SK-N-SH (cell line): ENCODE measurements around the gene EP300. TPM values are rescaled to one million over a fixed set of nuclear protein-coding genes. Genes with fewer than 3 reads are reported as not detected.

Experiments used
- CTCF ChIA-PET: fragments of 300-600, 350-600 bp; formaldehyde crosslinking; extraction: SDS; loops from one replicate; lab custom pipeline; 2021; lab: Yijun Ruan, JAX
- POLR2A ChIA-PET: fragments of 350-600 bp; sonication (Branson Sonifier 250); formaldehyde crosslinking; extraction: SDS; loops from one replicate; lab custom pipeline; 2020; ENCODE audit warnings: antibody characterized with exemption, inconsistent platforms; lab: Yijun Ruan, JAX
- DNase-seq: peaks from one replicate; pipeline ENCODE4 v3.0.0; 2012
- H2AFZ ChIP-seq: fragments of 200-600 bp; sonication (generic); 2 replicates; pipeline ENCODE4 v1.8.1; 2016; ENCODE audit warnings: antibody characterized with exemption, mild to moderate bottlenecking, low read depth
- H3F3A ChIP-seq: fragments of 200-600 bp; sonication (generic); replicated peaks from 2 replicates; pipeline ENCODE3; 2016; ENCODE audit warnings: antibody characterized with exemption, mild to moderate bottlenecking; ENCODE audit not compliant: insufficient read depth
- H3K27ac ChIP-seq, 2 experiments: fragments of 200-500 bp in 1 of 2; fragments of 200-600 bp in 1 of 2; sonication (Bioruptor generic) in 1 of 2; sonication (generic), shearing (Covaris generic) in 1 of 2; 2 replicates each; pipeline versions ENCODE4 v1.5.1 to v1.6.1; 2014 to 2016; ENCODE audit warnings: low read depth in 2 of 2, inconsistent platforms in 1 of 2, low read length in 1 of 2, mild to moderate bottlenecking in 1 of 2, mixed read lengths in 1 of 2
- H3K27me3 ChIP-seq: fragments of 200-600 bp; sonication (generic), shearing (Covaris generic); 2 replicates; pipeline ENCODE4 v1.6.1; 2016; ENCODE audit warnings: mixed run types; ENCODE audit not compliant: insufficient read depth
- H3K36me3 ChIP-seq, 2 experiments: fragments of 200-500 bp in 1 of 2; fragments of 200-600 bp in 1 of 2; sonication (Bioruptor generic) in 1 of 2; sonication (generic) in 1 of 2; replicated peaks in 1 of 2; 2 replicates each; pipeline versions ENCODE3 to v1.5.1; 2014 to 2016; ENCODE audit warnings: low read length in 1 of 2, mild to moderate bottlenecking in 1 of 2; ENCODE audit not compliant: insufficient read depth in 2 of 2, control insufficient read depth in 1 of 2
- H3K4me1 ChIP-seq, 2 experiments: fragments of 200-500 bp in 1 of 2; fragments of 200-600 bp in 1 of 2; sonication (Bioruptor generic) in 1 of 2; sonication (generic), shearing (Covaris generic) in 1 of 2; 2 replicates each; pipeline versions ENCODE4 v1.5.1 to v1.6.1; 2014 to 2016; ENCODE audit warnings: low read depth in 1 of 2, low read length in 1 of 2, mixed run types in 1 of 2; ENCODE audit not compliant: insufficient read depth in 2 of 2, control insufficient read depth in 1 of 2
- H3K4me2 ChIP-seq: fragments of 200-600 bp; sonication (generic), shearing (Covaris generic); 2 replicates; pipeline ENCODE4 v1.6.1; 2017; ENCODE audit warnings: mixed run types
- H3K4me3 ChIP-seq, 2 experiments: fragments of 200-500 bp in 1 of 2; fragments of 200-600 bp in 1 of 2; sonication (Bioruptor generic) in 1 of 2; sonication (generic), shearing (Covaris generic) in 1 of 2; 2 replicates each; pipeline versions ENCODE4 v1.5.1 to v1.8.1; 2014 to 2016; ENCODE audit warnings: low read depth in 2 of 2, inconsistent platforms in 1 of 2, low read length in 1 of 2, mild to moderate bottlenecking in 1 of 2, mixed read lengths in 1 of 2, moderate library complexity in 1 of 2
- H3K79me2 ChIP-seq: fragments of 200-600 bp; sonication (generic); 2 replicates; pipeline ENCODE4 v1.8.1; 2017; ENCODE audit warnings: mild to moderate bottlenecking; ENCODE audit not compliant: insufficient read depth
- H3K9ac ChIP-seq: fragments of 200-600 bp; sonication (generic); 2 replicates; pipeline ENCODE4 v1.6.1; 2017; ENCODE audit warnings: mixed run types
- H3K9me2 ChIP-seq: fragments of 200-600 bp; sonication (generic); 2 replicates; pipeline ENCODE4 v1.6.1; 2017; ENCODE audit warnings: mixed run types
- H3K9me3 ChIP-seq: fragments of 200-600 bp; sonication (generic); 2 replicates; pipeline ENCODE4 v1.6.1; 2017; ENCODE audit warnings: mixed run types, mild to moderate bottlenecking, moderate library complexity
- H4K20me1 ChIP-seq: fragments of 200-600 bp; sonication (generic); 2 replicates; pipeline ENCODE4 v1.6.1; 2017; ENCODE audit warnings: mild to moderate bottlenecking, mixed run types; ENCODE audit not compliant: insufficient read depth
- EP300 ChIP-seq, 2 experiments: IDR thresholded peaks; 2 replicates each; pipeline versions ENCODE4 v1.4.0 to v1.6.1; 2012; ENCODE audit warnings: borderline replicate concordance in 1 of 2, low read depth in 1 of 2, low read length in 1 of 2
- EZH2phosphoT487 ChIP-seq: fragments of 200-600 bp; sonication (generic); IDR thresholded peaks from 2 replicates; pipeline ENCODE4 v1.6.1; 2017; ENCODE audit warnings: low read depth, mixed run types, mild to moderate bottlenecking, antibody characterized with exemption, moderate library complexity, borderline replicate concordance
- GABPA ChIP-seq: IDR thresholded peaks from 2 replicates; pipeline ENCODE4 v1.4.0; 2012; ENCODE audit warnings: low read depth, mild to moderate bottlenecking
- MEF2A ChIP-seq: IDR thresholded peaks from 2 replicates; pipeline ENCODE4 v1.4.0; 2012; ENCODE audit warnings: low read depth, borderline replicate concordance
- MXI1 ChIP-seq: IDR thresholded peaks from 2 replicates; pipeline ENCODE4 v1.6.1; 2012; ENCODE audit warnings: mild to moderate bottlenecking, low read depth, low read length, improper control_type of control experiment
- POLR2AphosphoS5 ChIP-seq: IDR thresholded peaks from 2 replicates; pipeline ENCODE4 v1.6.1; 2012; ENCODE audit warnings: low read depth, low read length
- RAD21 ChIP-seq: IDR thresholded peaks from 2 replicates; pipeline ENCODE4 v1.6.1; 2012; ENCODE audit warnings: mild to moderate bottlenecking, low read length
- RCOR1 ChIP-seq: fragments of 150-350 bp; IDR thresholded peaks from 2 replicates; pipeline ENCODE4 v1.6.1; 2017; ENCODE audit warnings: antibody characterized with exemption, low read length
- RFX5 ChIP-seq: IDR thresholded peaks from 2 replicates; pipeline ENCODE4 v1.6.1; 2012; ENCODE audit warnings: mild to moderate bottlenecking, improper control_type of control experiment, low read length
- RXRA ChIP-seq: IDR thresholded peaks from 2 replicates; pipeline ENCODE4 v1.4.0; 2012; ENCODE audit warnings: low read depth, mild to moderate bottlenecking, borderline replicate concordance
- SMC3 ChIP-seq: IDR thresholded peaks from 2 replicates; pipeline ENCODE4 v1.6.1; 2012; ENCODE audit warnings: low read depth, low read length, improper control_type of control experiment
- TAF1 ChIP-seq: IDR thresholded peaks from 2 replicates; pipeline ENCODE4 v1.6.1; 2012; ENCODE audit warnings: low read depth, mild to moderate bottlenecking, low read length, moderate library complexity, borderline replicate concordance
- TCF12 ChIP-seq: IDR thresholded peaks from 2 replicates; pipeline ENCODE4 v1.4.0; 2012
- WGBS: methylation state at CpG from one replicate; pipeline ENCODE4 v1.1.6; 2017; ENCODE audit warnings: low lambda C conversion rate; 5-methylcytosine and 5-hydroxymethylcytosine counted together
- polyA plus RNA-seq, 3 experiments: library from polyadenylated mRNA; depleted of rRNA; stranded (reverse); fragments of >200 nt; gene quantifications; 2 replicates each; pipeline ENCODE4 v1.2.3, GENCODE V29; 2012
- TF ChIP-seq, protein P1 (sequence below): IDR thresholded peaks from 2 replicates; pipeline ENCODE4 v1.4.0; 2012; ENCODE audit warnings: low read depth, borderline replicate concordance
- TF ChIP-seq, protein P2 (sequence below): IDR thresholded peaks from 2 replicates; pipeline ENCODE4 v1.4.0; 2012; ENCODE audit warnings: low read depth, borderline replicate concordance
- TF ChIP-seq, protein P3 (sequence below): fragments of 150-350 bp; IDR thresholded peaks from 2 replicates; pipeline ENCODE4 v1.6.1; 2017; ENCODE audit warnings: antibody characterized with exemption, low read length, low read depth, borderline replicate concordance
- TF ChIP-seq, protein P4 (sequence below): IDR thresholded peaks from 2 replicates; pipeline ENCODE4 v1.4.0; 2012; ENCODE audit warnings: low read depth

The EP300 gene
- polyA plus RNA-seq, 1 of the 3 experiments (the other 2 are of a cell fraction) = 7.1 TPM

GRCh38 chr22:41175546-41175945 lies 83.2 kb downstream of the EP300 start:
- peaks cover 17 to 53% of the 10 kb centered on the region in 2 experiments for H3K36me3 ChIP-seq
- peak; percentile 5 for DNase-seq
- H3K4me2 ChIP-seq = no peak overlapping the region
- CTCF ChIA-PET = interaction anchor here (1.0 kb wide), 1 partner anchor 15 kb away, joined by 5 read pairs; no protein-coding TSS in a partner anchor
- peak overlapping the region in 1 of 2 experiments; percentile 60; a peak in 1 of 4 replicates for H3K27ac ChIP-seq
- WGBS = 83% methylated on average over 2 of the region's 2 CpGs
- no peaks in the 10 kb centered on the region for H3K9me3 ChIP-seq
- H2AFZ ChIP-seq = no peak overlapping the region
- H3K9ac ChIP-seq = no peak overlapping the region
- H3K4me3 ChIP-seq = no peak overlapping the region
- H4K20me1 ChIP-seq = no peaks in the 10 kb centered on the region
- TF ChIP-seq RFX5 (no peak), RXRA (no peak), SMC3 (no peak), RAD21 (no peak), POLR2AphosphoS5 (no peak), EZH2phosphoT487 (no peak)
- H3K9me2 ChIP-seq = no peaks in the 10 kb centered on the region
- H3K27me3 ChIP-seq = no peaks in the 10 kb centered on the region
- POLR2A ChIA-PET = no interaction called here
- H3K79me2 ChIP-seq = no peaks in the 10 kb centered on the region; the same call in 1 of the 2 replicates
- H3K4me1 ChIP-seq = peaks cover 0 to 7% of the 10 kb centered on the region in 2 experiments; a peak in 1 of 4 replicates
- no peaks in the 10 kb centered on the region for H3F3A ChIP-seq

GRCh38 chr22:41177040-41177621 lies 84.7 kb downstream of the EP300 start:
- 100% methylated on average over 2 of the region's 15 CpGs for WGBS
- no peak overlapping the region for H3K4me3 ChIP-seq
- CTCF ChIA-PET = no interaction called here
- no peaks in the 10 kb centered on the region for H3K9me2 ChIP-seq
- H3K36me3 ChIP-seq = peaks cover 14 to 53% of the 10 kb centered on the region in 2 experiments
- no peak overlapping the region for H2AFZ ChIP-seq
- no peak overlapping the region for H3K27ac ChIP-seq
- TF ChIP-seq TCF12 = no peak
- TF ChIP-seq, all 33 proteins: peak for 0
- POLR2A ChIA-PET = no interaction called here
- no peak for DNase-seq
- Histone ChIP-seq H3K27me3 (no peaks in the 10 kb centered on the region), H3K9ac (no peak overlapping the region), H4K20me1 (no peaks in the 10 kb centered on the region), H3K4me1 (peaks cover 0 to 7% of the 10 kb centered on the region in 2 experiments; a peak in 1 of 4 replicates), H3F3A (no peaks in the 10 kb centered on the region), H3K4me2 (no peak overlapping the region), H3K79me2 (no peaks in the 10 kb centered on the region; the same call in 1 of the 2 replicates), H3K9me3 (no peaks in the 10 kb centered on the region)

- Histone ChIP-seq H2AFZ (no peak overlapping the region), H4K20me1 (no peaks in the 10 kb centered on the region), H3K9me3 (no peaks in the 10 kb centered on the region), H3K4me3 (no peak overlapping the region), H3K4me1 (peaks cover 0 to 7% of the 10 kb centered on the region in 2 experiments; a peak in 1 of 4 replicates), H3K79me2 (no peaks in the 10 kb centered on the region), H3K4me2 (no peak overlapping the region), H3K9ac (no peak overlapping the region), H3F3A (peaks cover 2% of the 10 kb centered on the region), H3K9me2 (no peaks in the 10 kb centered on the region), H3K27ac (no peak overlapping the region; a peak in 1 of 4 replicates), H3K27me3 (no peaks in the 10 kb centered on the region), H3K36me3 (peaks cover 14 to 47% of the 10 kb centered on the region in 2 experiments)
- ChIA-PET POLR2A (no interaction called here), CTCF (no interaction called here)
- DNase-seq = no peak
- no CpG with 5 or more reads among the region's 9 CpGs for WGBS
- TF ChIP-seq, protein P1, sequence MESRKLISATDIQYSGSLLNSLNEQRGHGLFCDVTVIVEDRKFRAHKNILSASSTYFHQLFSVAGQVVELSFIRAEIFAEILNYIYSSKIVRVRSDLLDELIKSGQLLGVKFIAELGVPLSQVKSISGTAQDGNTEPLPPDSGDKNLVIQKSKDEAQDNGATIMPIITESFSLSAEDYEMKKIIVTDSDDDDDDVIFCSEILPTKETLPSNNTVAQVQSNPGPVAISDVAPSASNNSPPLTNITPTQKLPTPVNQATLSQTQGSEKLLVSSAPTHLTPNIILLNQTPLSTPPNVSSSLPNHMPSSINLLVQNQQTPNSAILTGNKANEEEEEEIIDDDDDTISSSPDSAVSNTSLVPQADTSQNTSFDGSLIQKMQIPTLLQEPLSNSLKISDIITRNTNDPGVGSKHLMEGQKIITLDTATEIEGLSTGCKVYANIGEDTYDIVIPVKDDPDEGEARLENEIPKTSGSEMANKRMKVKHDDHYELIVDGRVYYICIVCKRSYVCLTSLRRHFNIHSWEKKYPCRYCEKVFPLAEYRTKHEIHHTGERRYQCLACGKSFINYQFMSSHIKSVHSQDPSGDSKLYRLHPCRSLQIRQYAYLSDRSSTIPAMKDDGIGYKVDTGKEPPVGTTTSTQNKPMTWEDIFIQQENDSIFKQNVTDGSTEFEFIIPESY = no peak
- TF ChIP-seq, protein P2, sequence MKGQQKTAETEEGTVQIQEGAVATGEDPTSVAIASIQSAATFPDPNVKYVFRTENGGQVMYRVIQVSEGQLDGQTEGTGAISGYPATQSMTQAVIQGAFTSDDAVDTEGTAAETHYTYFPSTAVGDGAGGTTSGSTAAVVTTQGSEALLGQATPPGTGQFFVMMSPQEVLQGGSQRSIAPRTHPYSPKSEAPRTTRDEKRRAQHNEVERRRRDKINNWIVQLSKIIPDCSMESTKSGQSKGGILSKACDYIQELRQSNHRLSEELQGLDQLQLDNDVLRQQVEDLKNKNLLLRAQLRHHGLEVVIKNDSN = no peak
- TF ChIP-seq MXI1 (no peak), TAF1 (no peak), GABPA (no peak), RCOR1 (no peak), EP300 (IDR thresholded peaks at IDR 0.05; ENCODE audit: borderline replicate concordance in 1 of 2, low read depth in 1 of 2, low read length in 1 of 2) (no peak), MEF2A (no peak)
- TF ChIP-seq, protein P3, sequence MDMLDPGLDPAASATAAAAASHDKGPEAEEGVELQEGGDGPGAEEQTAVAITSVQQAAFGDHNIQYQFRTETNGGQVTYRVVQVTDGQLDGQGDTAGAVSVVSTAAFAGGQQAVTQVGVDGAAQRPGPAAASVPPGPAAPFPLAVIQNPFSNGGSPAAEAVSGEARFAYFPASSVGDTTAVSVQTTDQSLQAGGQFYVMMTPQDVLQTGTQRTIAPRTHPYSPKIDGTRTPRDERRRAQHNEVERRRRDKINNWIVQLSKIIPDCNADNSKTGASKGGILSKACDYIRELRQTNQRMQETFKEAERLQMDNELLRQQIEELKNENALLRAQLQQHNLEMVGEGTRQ = no peak
- TF ChIP-seq, protein P4, sequence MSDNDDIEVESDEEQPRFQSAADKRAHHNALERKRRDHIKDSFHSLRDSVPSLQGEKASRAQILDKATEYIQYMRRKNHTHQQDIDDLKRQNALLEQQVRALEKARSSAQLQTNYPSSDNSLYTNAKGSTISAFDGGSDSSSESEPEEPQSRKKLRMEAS = no peak
Observed at GRCh38 chr22:41177622-41178424, 85.4 kb downstream of the EP300 start.
